Measurements from ENCODE around the gene ALLC. TPM values are rescaled to one million over a fixed set of nuclear protein-coding genes. Genes with fewer than 3 reads are reported as not detected.

Gene ALLC
- total and polyA plus RNA-seq, 2 donors (not counting 1 experiment from before 2014, with no cell fraction given) = not detected

DNA sequence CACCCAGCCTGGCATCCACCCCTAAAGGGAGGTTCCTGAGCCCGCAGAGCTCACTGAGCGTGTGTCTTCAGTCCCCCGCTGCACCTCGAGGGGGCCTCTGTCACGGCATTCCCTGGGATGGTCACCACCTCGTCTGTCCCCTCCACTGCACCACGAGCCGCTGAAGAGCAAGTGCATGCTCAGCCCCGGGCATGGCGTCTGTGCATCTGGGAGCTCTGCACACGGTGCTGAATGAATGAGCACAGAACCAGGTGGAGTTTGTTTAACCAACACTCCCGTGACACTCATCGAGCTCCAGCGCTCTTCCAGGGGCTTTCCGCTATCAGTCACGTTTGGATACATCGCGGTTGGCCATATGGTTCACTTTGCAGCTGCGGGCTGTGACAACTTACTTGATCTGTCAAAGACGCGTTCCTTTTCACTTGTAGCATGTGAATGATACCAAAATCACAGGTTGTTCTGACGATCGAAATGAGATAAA is 9.2 kb downstream of the ALLC start:
- H3K27me3 ChIP-seq (ENCODE audit: control insufficient read depth, insufficient read depth, low read length) = no peaks in the 10 kb centered on the region
- peak overlapping the region; percentile 62 for H2AFZ ChIP-seq (ENCODE audit: low read length)

DNA sequence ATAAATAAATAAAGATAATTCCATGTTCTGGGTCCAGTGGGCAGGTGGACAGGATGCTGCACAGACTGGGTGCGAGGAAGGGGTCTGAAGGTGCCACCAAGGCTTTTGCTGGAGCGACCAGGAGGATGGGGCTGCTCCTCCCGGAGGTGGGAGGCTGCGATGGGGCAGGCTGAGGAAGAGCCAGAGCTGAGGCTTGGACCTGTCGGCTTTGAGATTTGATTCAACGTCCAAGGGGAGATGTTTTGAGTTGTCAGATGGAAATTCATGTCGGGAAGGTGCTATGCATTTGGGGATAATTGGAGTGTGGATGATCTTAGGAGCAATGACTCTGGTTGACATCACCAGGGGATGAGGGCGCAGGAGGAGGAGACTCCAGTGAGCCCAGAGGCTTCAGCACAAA is 11.7 kb downstream of the ALLC start:
- Histone ChIP-seq H3K9me3 (ENCODE audit: control insufficient read depth, insufficient read depth, low read depth, low read length) (no peaks in the 10 kb centered on the region), H4K20me1 (ENCODE audit: control insufficient read depth, extremely low read depth, insufficient read depth, low read length) (no peaks in the 10 kb centered on the region), H3K36me3 (ENCODE audit: control insufficient read depth, insufficient read depth, low read length) (no peaks in the 10 kb centered on the region), H3K79me2 (ENCODE audit: control insufficient read depth, insufficient read depth, low read length) (no peaks in the 10 kb centered on the region), H3K4me1 (ENCODE audit: control insufficient read depth, extremely low read depth, insufficient read depth, low read length) (no peaks in the 10 kb centered on the region), H2AFZ (ENCODE audit: low read length) (no peak overlapping the region), H3K4me3 (replicated peaks in 1 of 4; ENCODE audit: control extremely low read depth in 1 of 4, insufficient read depth in 1 of 4, low read depth in 3 of 4, low read length in 4 of 4) (no peak overlapping the region), H3K4me2 (ENCODE audit: extremely low read depth, insufficient read depth, low read length) (no peak overlapping the region), H3K9ac (ENCODE audit: insufficient read depth, low read length) (no peak overlapping the region), H3K27ac (ENCODE audit: insufficient read depth, low read length) (no peak overlapping the region), H3K27me3 (ENCODE audit: control insufficient read depth, insufficient read depth, low read length) (no peaks in the 10 kb centered on the region)
- TF ChIP-seq EZH2 (IDR thresholded peaks at IDR 0.05; ENCODE audit: low read length, missing control alignments) = no peak
- TF ChIP-seq, protein P1, sequence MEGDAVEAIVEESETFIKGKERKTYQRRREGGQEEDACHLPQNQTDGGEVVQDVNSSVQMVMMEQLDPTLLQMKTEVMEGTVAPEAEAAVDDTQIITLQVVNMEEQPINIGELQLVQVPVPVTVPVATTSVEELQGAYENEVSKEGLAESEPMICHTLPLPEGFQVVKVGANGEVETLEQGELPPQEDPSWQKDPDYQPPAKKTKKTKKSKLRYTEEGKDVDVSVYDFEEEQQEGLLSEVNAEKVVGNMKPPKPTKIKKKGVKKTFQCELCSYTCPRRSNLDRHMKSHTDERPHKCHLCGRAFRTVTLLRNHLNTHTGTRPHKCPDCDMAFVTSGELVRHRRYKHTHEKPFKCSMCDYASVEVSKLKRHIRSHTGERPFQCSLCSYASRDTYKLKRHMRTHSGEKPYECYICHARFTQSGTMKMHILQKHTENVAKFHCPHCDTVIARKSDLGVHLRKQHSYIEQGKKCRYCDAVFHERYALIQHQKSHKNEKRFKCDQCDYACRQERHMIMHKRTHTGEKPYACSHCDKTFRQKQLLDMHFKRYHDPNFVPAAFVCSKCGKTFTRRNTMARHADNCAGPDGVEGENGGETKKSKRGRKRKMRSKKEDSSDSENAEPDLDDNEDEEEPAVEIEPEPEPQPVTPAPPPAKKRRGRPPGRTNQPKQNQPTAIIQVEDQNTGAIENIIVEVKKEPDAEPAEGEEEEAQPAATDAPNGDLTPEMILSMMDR (conservative IDR thresholded peaks at IDR 0.05 in 1 of 2, IDR thresholded peaks at IDR 0.05 in 1 of 2; ENCODE audit: low read depth in 1 of 2, low read length in 2 of 2) = no peak
- DNase-seq (ENCODE audit: low read depth in 2 of 2) = no peak

More for the DNA sequence above, 9.2 kb downstream of the ALLC start:
- H4K20me1 ChIP-seq (ENCODE audit: control insufficient read depth, extremely low read depth, insufficient read depth, low read length) = no peaks in the 10 kb centered on the region
- H3K9me3 ChIP-seq (ENCODE audit: control insufficient read depth, insufficient read depth, low read depth, low read length) = no peaks in the 10 kb centered on the region
- H3K79me2 ChIP-seq (ENCODE audit: control insufficient read depth, insufficient read depth, low read length) = no peaks in the 10 kb centered on the region
- peak overlapping the region; percentile 7 for H3K9ac ChIP-seq (ENCODE audit: insufficient read depth, low read length)
- no peaks in the 10 kb centered on the region for H3K4me1 ChIP-seq (ENCODE audit: control insufficient read depth, extremely low read depth, insufficient read depth, low read length)
- no peak for TF ChIP-seq EZH2 (IDR thresholded peaks at IDR 0.05; ENCODE audit: low read length, missing control alignments)
- TF ChIP-seq, protein P1 (conservative IDR thresholded peaks at IDR 0.05 in 1 of 2, IDR thresholded peaks at IDR 0.05 in 1 of 2; ENCODE audit: low read depth in 1 of 2, low read length in 2 of 2) = no peak
- no peak overlapping the region for H3K27ac ChIP-seq (ENCODE audit: insufficient read depth, low read length)
- H3K4me3 ChIP-seq (replicated peaks in 1 of 4; ENCODE audit: control extremely low read depth in 1 of 4, insufficient read depth in 1 of 4, low read depth in 3 of 4, low read length in 4 of 4) = peak overlapping the region; percentile 2 to 54 (median 40)
- peak in 1 of 2 donors; percentile 70 for DNase-seq (ENCODE audit: low read depth in 2 of 2)
- H3K4me2 ChIP-seq (ENCODE audit: extremely low read depth, insufficient read depth, low read length) = peak overlapping the region; percentile 86
- H3K36me3 ChIP-seq (ENCODE audit: control insufficient read depth, insufficient read depth, low read length) = no peaks in the 10 kb centered on the region

- no peak overlapping the region for H3K4me3 ChIP-seq (replicated peaks in 1 of 4; ENCODE audit: control extremely low read depth in 1 of 4, insufficient read depth in 1 of 4, low read depth in 3 of 4, low read length in 4 of 4)
- no peaks in the 10 kb centered on the region for H3K9me3 ChIP-seq (ENCODE audit: control insufficient read depth, insufficient read depth, low read depth, low read length)
- DNase-seq (ENCODE audit: low read depth in 2 of 2) = no peak
- no peaks in the 10 kb centered on the region for H3K4me1 ChIP-seq (ENCODE audit: control insufficient read depth, extremely low read depth, insufficient read depth, low read length)
- no peaks in the 10 kb centered on the region for H3K27me3 ChIP-seq (ENCODE audit: control insufficient read depth, insufficient read depth, low read length)
- H3K79me2 ChIP-seq (ENCODE audit: control insufficient read depth, insufficient read depth, low read length) = no peaks in the 10 kb centered on the region
- H3K36me3 ChIP-seq (ENCODE audit: control insufficient read depth, insufficient read depth, low read length) = no peaks in the 10 kb centered on the region
- no peak overlapping the region for H3K9ac ChIP-seq (ENCODE audit: insufficient read depth, low read length)
- H4K20me1 ChIP-seq (ENCODE audit: control insufficient read depth, extremely low read depth, insufficient read depth, low read length) = no peaks in the 10 kb centered on the region
- H2AFZ ChIP-seq (ENCODE audit: low read length) = no peak overlapping the region
- no peak overlapping the region for H3K4me2 ChIP-seq (ENCODE audit: extremely low read depth, insufficient read depth, low read length)
- TF ChIP-seq, protein P1 (conservative IDR thresholded peaks at IDR 0.05 in 1 of 2, IDR thresholded peaks at IDR 0.05 in 1 of 2; ENCODE audit: low read depth in 1 of 2, low read length in 2 of 2) = no peak
- TF ChIP-seq EZH2 (IDR thresholded peaks at IDR 0.05; ENCODE audit: low read length, missing control alignments) = no peak
- no peak overlapping the region for H3K27ac ChIP-seq (ENCODE audit: insufficient read depth, low read length)
These were observed 12.4 kb downstream of the ALLC start for GRCh38 chr2:3670376-3670775.
